Measurements from ENCODE around the gene NCR3LG1.
A peak's percentile ranks its signal among the peaks of the same experiment; 100 is the strongest.

NCR3LG1 gene

GRCh38 chr11:17351510-17352176 is at the start of gene NCR3LG1:
NCR3LG1 (plus strand) TSS chr11:17351800; CDS start chr11:17351970, 170 bp downstream.
- DNase-seq (ENCODE audit: low read depth, low spot score): no peak

GRCh38 chr11:17313349-17314231 is 38.0 kb upstream of the NCR3LG1 start:
- no peak for DNase-seq (ENCODE audit: low read depth, low spot score)

GRCh38 chr11:17314232-17314547 is 37.4 kb upstream of the NCR3LG1 start:
- DNase-seq (ENCODE audit: low read depth, low spot score): no peak

GRCh38 chr11:17314904-17315426 is 36.6 kb upstream of the NCR3LG1 start:
- DNase-seq (ENCODE audit: low read depth, low spot score): no peak

- DNase-seq (ENCODE audit: low read depth, low spot score): no peak
Measured at GRCh38 chr11:17328871-17329494, 22.6 kb upstream of the NCR3LG1 start.

GRCh38 chr11:17331669-17332068 is 19.9 kb upstream of the NCR3LG1 start:
- DNase-seq (ENCODE audit: low read depth, low spot score): no peak

GRCh38 chr11:17333799-17334586 is 17.6 kb upstream of the NCR3LG1 start:
- no peak for DNase-seq (ENCODE audit: low read depth, low spot score)

GRCh38 chr11:17343257-17343656 is 8.3 kb upstream of the NCR3LG1 start:
- no peak for DNase-seq (ENCODE audit: low read depth, low spot score)

- no peak for DNase-seq (ENCODE audit: low read depth, low spot score)
Measured at GRCh38 chr11:17343907-17344306, 7.7 kb upstream of the NCR3LG1 start.

GRCh38 chr11:17347676-17348075 is 3.9 kb upstream of the NCR3LG1 start:
- DNase-seq (ENCODE audit: low read depth, low spot score): no peak

GRCh38 chr11:17350455-17351171 is 987 bp upstream of the NCR3LG1 start:
- no peak for DNase-seq (ENCODE audit: low read depth, low spot score)

- no peak for DNase-seq (ENCODE audit: low read depth, low spot score)
Measured at GRCh38 chr11:17351172-17351509, 459 bp upstream of the NCR3LG1 start.

- no peak for DNase-seq (ENCODE audit: low read depth, low spot score)
Measured at GRCh38 chr11:17352950-17353820, 1.6 kb downstream of the NCR3LG1 start.

- no peak for DNase-seq (ENCODE audit: low read depth, low spot score)
Measured at GRCh38 chr11:17353821-17354600, 2.4 kb downstream of the NCR3LG1 start.

- DNase-seq (ENCODE audit: low read depth, low spot score): peak; percentile 47
Measured at GRCh38 chr11:17354601-17354991, 3.0 kb downstream of the NCR3LG1 start.

- no peak for DNase-seq (ENCODE audit: low read depth, low spot score)
Measured at GRCh38 chr11:17366495-17366894, 14.9 kb downstream of the NCR3LG1 start.

GRCh38 chr11:17368551-17368950 is 17.0 kb downstream of the NCR3LG1 start:
- no peak for DNase-seq (ENCODE audit: low read depth, low spot score)

- DNase-seq (ENCODE audit: low read depth, low spot score): no peak
Measured at GRCh38 chr11:17369094-17369493, 17.5 kb downstream of the NCR3LG1 start.

GRCh38 chr11:17369684-17370243 is 18.2 kb downstream of the NCR3LG1 start:
- no peak for DNase-seq (ENCODE audit: low read depth, low spot score)

Measured in activated CD4-positive, CD25-positive, alpha-beta regulatory T cell treated with anti-CD3 and anti-CD28 coated beads, Interleukin-2, amount 50 U/mL, for 16 hours (primary cell).